NCI-H1048 (cell line): ENCODE results near the gene UQCRC2.
"Not testable (repeated sequence)": the region's sequence is repeated elsewhere in the genome, so short reads cannot be mapped to it uniquely, and the experiment has no call there.

Source experiments
- DNase-seq: peaks from one replicate; lab custom pipeline; 2025; lab: John Stamatoyannopoulos, UW

Gene UQCRC2

GRCh38 chr16:22010902-22011301 lies 57.7 kb downstream of the UQCRC2 start:
- no peak for DNase-seq

- no peak for DNase-seq
Measured at GRCh38 chr16:22012241-22012640, 59.1 kb downstream of the UQCRC2 start.

GRCh38 chr16:22013486-22013885 lies 60.3 kb downstream of the UQCRC2 start:
- DNase-seq = no peak

- no peak for DNase-seq
Measured at GRCh38 chr16:22014271-22014873, 61.2 kb downstream of the UQCRC2 start.

- DNase-seq = no peak
Measured at GRCh38 chr16:22016927-22017326, 63.8 kb downstream of the UQCRC2 start.

- no peak for DNase-seq
Measured at GRCh38 chr16:22018559-22018958, 65.4 kb downstream of the UQCRC2 start.

- DNase-seq = no peak
Measured at GRCh38 chr16:22022151-22022550, 69.0 kb downstream of the UQCRC2 start.

GRCh38 chr16:22023505-22023904 lies 70.3 kb downstream of the UQCRC2 start:
- no peak for DNase-seq

- not testable (repeated sequence) for DNase-seq
Measured at GRCh38 chr16:22024785-22025184, 71.6 kb downstream of the UQCRC2 start.

GRCh38 chr16:22027633-22028032 lies 74.5 kb downstream of the UQCRC2 start:
- no peak for DNase-seq

- no peak for DNase-seq
Measured at GRCh38 chr16:22029632-22030031, 76.5 kb downstream of the UQCRC2 start.

- no peak for DNase-seq
Measured at GRCh38 chr16:22030087-22030812, 77.1 kb downstream of the UQCRC2 start.

GRCh38 chr16:22031483-22032083 lies 78.4 kb downstream of the UQCRC2 start:
- DNase-seq = no peak
